RWPE2 (cell line): ENCODE results near the gene OR52I2.

ENCODE experiments used
- ATAC-seq: fragments of 200-7000 bp; cut with Tn5 transposase; 3 replicates; pipeline ENCODE4 v1.9.1; 2021; ENCODE audit warnings: low read depth
- DNase-seq: peaks from one replicate; pipeline ENCODE4 v3.0.0-alpha.2; 2020; ENCODE audit warnings: low spot score
- H3K27ac ChIP-seq: fragments of 450-650 bp; 2 replicates; pipeline ENCODE4 v1.5.1; 2017; ENCODE audit warnings: mild to moderate bottlenecking; ENCODE audit not compliant: poor library complexity, severe bottlenecking
- H3K27me3 ChIP-seq: fragments of 250-450 bp; sonication (Bioruptor Pico); 2 replicates; pipeline ENCODE4 v1.5.1; 2021; ENCODE audit warnings: mild to moderate bottlenecking, moderate library complexity; ENCODE audit not compliant: insufficient read depth, poor library complexity, severe bottlenecking
- H3K36me3 ChIP-seq: fragments of 250-450 bp; sonication (Bioruptor Pico); 2 replicates; pipeline ENCODE4 v1.5.1; 2020; ENCODE audit warnings: low read depth, mild to moderate bottlenecking, moderate library complexity
- H3K4me1 ChIP-seq: fragments of 250-450 bp; sonication (Bioruptor Pico); 2 replicates; pipeline ENCODE4 v1.5.1; 2021; ENCODE audit warnings: mild to moderate bottlenecking, moderate library complexity; ENCODE audit not compliant: insufficient read depth, poor library complexity, severe bottlenecking
- H3K4me3 ChIP-seq: fragments of 250-450 bp; sonication (Bioruptor Pico); 2 replicates; pipeline ENCODE4 v1.5.1; 2021; ENCODE audit warnings: mild to moderate bottlenecking, moderate library complexity; ENCODE audit not compliant: severe bottlenecking
- H3K9me3 ChIP-seq: fragments of 250-450 bp; sonication (Bioruptor Pico); 2 replicates; pipeline ENCODE4 v1.5.1; 2021; ENCODE audit warnings: mild to moderate bottlenecking, moderate library complexity; ENCODE audit not compliant: severe bottlenecking
- CTCF ChIP-seq: fragments of 450-650 bp; IDR thresholded peaks from one replicate; pipeline ENCODE4 v1.5.1; 2017; ENCODE audit warnings: mild to moderate bottlenecking, moderate library complexity; ENCODE audit not compliant: poor library complexity, severe bottlenecking

Gene OR52I2

GRCh38 chr11:4636962-4637661 lies 55.6 kb downstream of the OR52I2 start, which contains the start of gene OR51D1:
TSS of gene OR51D1 (plus strand) at chr11:4637477. CDS start at chr11:4639791, 2,314 bp downstream.
- H3K4me3 ChIP-seq: no peak within 1 kb of the TSS
- peak; percentile 81 for TF ChIP-seq CTCF
- DNase-seq (no peak), ATAC-seq (peak; percentile 89)
- H3K36me3 ChIP-seq: no peaks in the 10 kb centered on the region
- H3K9me3 ChIP-seq: no peaks in the 10 kb centered on the region
- H3K27ac ChIP-seq: no peak within 1 kb of the TSS
- no peaks in the 10 kb centered on the region for H3K27me3 ChIP-seq
- H3K4me1 ChIP-seq: no peaks in the 10 kb centered on the region

- H3K9me3 ChIP-seq: no peaks in the 10 kb centered on the region
Measured at GRCh38 chr11:4637662-4638047, 56.1 kb downstream of the OR52I2 start.

GRCh38 chr11:4639931-4640330 lies 58.4 kb downstream of the OR52I2 start:
- no peaks in the 10 kb centered on the region for H3K4me1 ChIP-seq
- no peaks in the 10 kb centered on the region for H3K9me3 ChIP-seq
- H3K27me3 ChIP-seq: no peaks in the 10 kb centered on the region
- no peak for TF ChIP-seq CTCF
- no peaks in the 10 kb centered on the region for H3K36me3 ChIP-seq
- no peak overlapping the region for H3K27ac ChIP-seq
- no peak overlapping the region for H3K4me3 ChIP-seq
- ATAC-seq: no peak
- no peak for DNase-seq

More at GRCh38 chr11:4637662-4638047, 56.1 kb downstream of the OR52I2 start:
- no peak for TF ChIP-seq CTCF
- Histone ChIP-seq H3K36me3 (no peaks in the 10 kb centered on the region), H3K4me1 (no peaks in the 10 kb centered on the region), H3K27me3 (no peaks in the 10 kb centered on the region), H3K27ac (no peak overlapping the region), H3K4me3 (no peak overlapping the region)
- ATAC-seq (no peak), DNase-seq (no peak)

GRCh38 chr11:4641501-4641900 lies 60.0 kb downstream of the OR52I2 start:
- no peaks in the 10 kb centered on the region for H3K36me3 ChIP-seq
- H3K4me3 ChIP-seq: no peak overlapping the region
- H3K4me1 ChIP-seq: no peaks in the 10 kb centered on the region
- H3K27me3 ChIP-seq: no peaks in the 10 kb centered on the region
- ATAC-seq (no peak; the same call in 2 of the 3 replicates), DNase-seq (no peak)
- H3K9me3 ChIP-seq: no peaks in the 10 kb centered on the region
- TF ChIP-seq CTCF: no peak
- no peak overlapping the region for H3K27ac ChIP-seq

- H3K27ac ChIP-seq: no peak overlapping the region
- H3K4me3 ChIP-seq: no peak overlapping the region
- H3K27me3 ChIP-seq: no peaks in the 10 kb centered on the region
- ATAC-seq: no peak
- DNase-seq: no peak
- H3K9me3 ChIP-seq: no peaks in the 10 kb centered on the region
- H3K4me1 ChIP-seq: no peaks in the 10 kb centered on the region
- no peak for TF ChIP-seq CTCF
- H3K36me3 ChIP-seq: no peaks in the 10 kb centered on the region
Measured at GRCh38 chr11:4642043-4642442, 60.5 kb downstream of the OR52I2 start.
